ENCODE data around the gene MCRIP1.

Gene MCRIP1

DNA sequence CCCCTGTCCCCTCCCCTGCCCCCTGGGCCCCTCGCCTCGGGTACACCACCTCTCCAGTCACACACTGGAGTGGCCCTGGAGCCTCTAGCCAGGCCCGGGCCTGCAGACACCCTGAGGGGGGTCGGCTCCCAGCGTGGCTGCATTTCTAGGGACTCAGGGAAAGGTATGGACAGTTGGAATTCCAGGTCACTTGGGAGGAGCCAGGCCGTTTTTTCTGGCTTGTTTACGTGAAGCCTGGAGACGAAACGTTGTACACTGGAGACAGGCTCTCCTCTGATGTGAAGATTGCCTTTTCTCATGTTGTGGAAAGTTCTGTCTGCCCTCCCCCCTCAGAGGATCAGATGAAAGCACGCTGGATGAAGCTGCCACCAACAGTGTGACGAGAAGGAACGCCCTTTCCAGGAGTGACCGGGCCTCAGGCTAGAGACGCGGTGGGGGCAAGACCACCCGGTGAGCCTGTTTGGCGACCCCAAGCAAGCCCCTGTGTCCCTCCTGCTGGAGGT is 5.7 kb upstream of the MCRIP1 start:
- Histone ChIP-seq H3K9me3 (ENCODE audit: low read length) (no peaks in the 10 kb centered on the region), H3K27me3 (ENCODE audit: insufficient read depth, low read length) (no peaks in the 10 kb centered on the region), H4K20me1 (ENCODE audit: insufficient read depth, low read length) (no peaks in the 10 kb centered on the region), H3K79me2 (ENCODE audit: insufficient read depth, low read length) (no peaks in the 10 kb centered on the region), H3K4me2 (ENCODE audit: low read length) (no peak overlapping the region), H3K4me1 (ENCODE audit: insufficient read depth, low read length, severe bottlenecking) (peaks cover 11% of the 10 kb centered on the region), H2AFZ (ENCODE audit: low read length) (no peak overlapping the region), H3K9ac (ENCODE audit: low read length) (no peak overlapping the region), H3K4me3 (ENCODE audit: low read depth, low read length, poor library complexity, severe bottlenecking) (no peak overlapping the region), H3K27ac (ENCODE audit: low read depth, low read length, poor library complexity, severe bottlenecking) (no peak overlapping the region), H3F3A (ENCODE audit: insufficient read depth, low read length) (no peaks in the 10 kb centered on the region), H3K36me3 (ENCODE audit: insufficient read depth, low read length) (peaks cover 16% of the 10 kb centered on the region), H3K9me2 (ENCODE audit: low read depth, low read length) (no peaks in the 10 kb centered on the region)
- TF ChIP-seq EZH2 (IDR thresholded peaks at IDR 0.05; ENCODE audit: borderline replicate concordance, low read length), result no peak
- TF ChIP-seq, protein P1, sequence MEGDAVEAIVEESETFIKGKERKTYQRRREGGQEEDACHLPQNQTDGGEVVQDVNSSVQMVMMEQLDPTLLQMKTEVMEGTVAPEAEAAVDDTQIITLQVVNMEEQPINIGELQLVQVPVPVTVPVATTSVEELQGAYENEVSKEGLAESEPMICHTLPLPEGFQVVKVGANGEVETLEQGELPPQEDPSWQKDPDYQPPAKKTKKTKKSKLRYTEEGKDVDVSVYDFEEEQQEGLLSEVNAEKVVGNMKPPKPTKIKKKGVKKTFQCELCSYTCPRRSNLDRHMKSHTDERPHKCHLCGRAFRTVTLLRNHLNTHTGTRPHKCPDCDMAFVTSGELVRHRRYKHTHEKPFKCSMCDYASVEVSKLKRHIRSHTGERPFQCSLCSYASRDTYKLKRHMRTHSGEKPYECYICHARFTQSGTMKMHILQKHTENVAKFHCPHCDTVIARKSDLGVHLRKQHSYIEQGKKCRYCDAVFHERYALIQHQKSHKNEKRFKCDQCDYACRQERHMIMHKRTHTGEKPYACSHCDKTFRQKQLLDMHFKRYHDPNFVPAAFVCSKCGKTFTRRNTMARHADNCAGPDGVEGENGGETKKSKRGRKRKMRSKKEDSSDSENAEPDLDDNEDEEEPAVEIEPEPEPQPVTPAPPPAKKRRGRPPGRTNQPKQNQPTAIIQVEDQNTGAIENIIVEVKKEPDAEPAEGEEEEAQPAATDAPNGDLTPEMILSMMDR (IDR thresholded peaks at IDR 0.05; ENCODE audit: low read length), result no peak

DNA sequence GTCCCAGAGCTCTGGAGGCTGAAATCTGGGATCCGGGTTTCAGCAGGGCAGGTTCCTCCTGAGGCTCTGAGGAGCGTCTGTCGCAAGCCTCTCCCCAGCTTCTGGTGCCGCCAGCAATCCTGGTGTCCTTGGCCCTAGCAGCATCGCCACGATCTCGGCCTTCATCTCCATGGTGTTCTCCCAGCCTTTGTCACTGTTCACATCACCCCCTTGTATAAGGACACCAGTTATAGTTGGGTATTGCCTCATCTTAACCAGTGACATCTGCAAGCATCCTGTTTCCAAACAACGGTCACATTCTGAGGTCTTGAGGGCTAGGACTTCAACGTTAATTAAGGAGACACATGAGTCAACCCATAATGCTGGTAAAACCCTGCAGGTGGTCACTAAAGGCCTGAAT is 4.5 kb upstream of the MCRIP1 start:
- TF ChIP-seq, protein P1 (IDR thresholded peaks at IDR 0.05; ENCODE audit: low read length), result no peak
- no peak for TF ChIP-seq EZH2 (IDR thresholded peaks at IDR 0.05; ENCODE audit: borderline replicate concordance, low read length)
- Histone ChIP-seq H3K4me1 (ENCODE audit: insufficient read depth, low read length, severe bottlenecking) (peaks cover 17% of the 10 kb centered on the region), H3K79me2 (ENCODE audit: insufficient read depth, low read length) (no peaks in the 10 kb centered on the region), H4K20me1 (ENCODE audit: insufficient read depth, low read length) (no peaks in the 10 kb centered on the region), H2AFZ (ENCODE audit: low read length) (no peak overlapping the region), H3K4me2 (ENCODE audit: low read length) (no peak overlapping the region), H3K36me3 (ENCODE audit: insufficient read depth, low read length) (peaks cover 4% of the 10 kb centered on the region), H3K9me2 (ENCODE audit: low read depth, low read length) (no peaks in the 10 kb centered on the region), H3K4me3 (ENCODE audit: low read depth, low read length, poor library complexity, severe bottlenecking) (no peak overlapping the region), H3K27me3 (ENCODE audit: insufficient read depth, low read length) (no peaks in the 10 kb centered on the region), H3K9me3 (ENCODE audit: low read length) (no peaks in the 10 kb centered on the region), H3F3A (ENCODE audit: insufficient read depth, low read length) (no peaks in the 10 kb centered on the region), H3K9ac (ENCODE audit: low read length) (no peak overlapping the region), H3K27ac (ENCODE audit: low read depth, low read length, poor library complexity, severe bottlenecking) (no peak overlapping the region)

DNA sequence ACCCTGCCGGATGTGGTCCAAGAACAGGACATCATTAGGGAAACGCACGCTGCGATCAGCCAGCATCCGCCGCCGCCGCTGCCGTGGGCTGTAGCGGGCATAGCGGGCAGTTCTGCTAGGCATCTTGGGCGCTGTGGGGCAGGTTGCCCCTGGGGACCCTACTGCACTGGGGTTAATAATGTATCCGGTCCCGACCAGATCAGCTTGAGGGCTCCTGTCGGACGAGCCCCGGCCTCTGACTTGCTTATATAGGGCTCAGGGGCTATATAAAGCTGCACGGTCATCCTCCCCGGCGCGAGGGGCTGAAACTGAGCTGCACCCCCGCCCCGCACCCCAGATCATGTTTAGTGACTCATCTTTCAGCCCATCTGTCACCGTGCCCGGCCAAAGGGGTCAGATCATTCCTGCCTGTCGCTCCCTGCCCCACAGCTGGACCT is 1.8 kb upstream of the MCRIP1 start, which contains the start of gene PPP1R27:
TSS of gene PPP1R27 (minus strand) at position 220 of the 437 bp plus-strand sequence. CDS start at position 123, 97 bp downstream.
- Histone ChIP-seq H3K27ac (ENCODE audit: low read depth, low read length, poor library complexity, severe bottlenecking) (no peak within 1 kb of the TSS), H3K79me2 (ENCODE audit: insufficient read depth, low read length) (no peaks in the 10 kb centered on the region), H3K4me1 (ENCODE audit: insufficient read depth, low read length, severe bottlenecking) (peaks cover 29% of the 10 kb centered on the region), H2AFZ (ENCODE audit: low read length) (no peak within 1 kb of the TSS), H3K4me3 (ENCODE audit: low read depth, low read length, poor library complexity, severe bottlenecking) (peak within 1 kb of the TSS; percentile 86), H3K9me3 (ENCODE audit: low read length) (no peaks in the 10 kb centered on the region), H3F3A (ENCODE audit: insufficient read depth, low read length) (no peaks in the 10 kb centered on the region), H4K20me1 (ENCODE audit: insufficient read depth, low read length) (no peaks in the 10 kb centered on the region), H3K9ac (ENCODE audit: low read length) (peak within 1 kb of the TSS; percentile 92), H3K36me3 (ENCODE audit: insufficient read depth, low read length) (no peaks in the 10 kb centered on the region), H3K9me2 (ENCODE audit: low read depth, low read length) (no peaks in the 10 kb centered on the region), H3K4me2 (ENCODE audit: low read length) (peak within 1 kb of the TSS; percentile 88), H3K27me3 (ENCODE audit: insufficient read depth, low read length) (no peaks in the 10 kb centered on the region)
- TF ChIP-seq, protein P1 (IDR thresholded peaks at IDR 0.05; ENCODE audit: low read length), result no peak
- no peak for TF ChIP-seq EZH2 (IDR thresholded peaks at IDR 0.05; ENCODE audit: borderline replicate concordance, low read length)

Measured in OCI-LY1 (cell line).